Stimulated activated naive CD4-positive, alpha-beta T cell treated with Interleukin-2 at 50 U/mL for 16 hours (primary cell): ENCODE data around the gene PARK7.
A peak's percentile ranks its signal among the peaks of the same experiment; 100 is the strongest.

Experiments
- DNase-seq: peaks from one replicate; lab custom pipeline; 2025; lab: John Stamatoyannopoulos, UW

The PARK7 gene

GRCh38 chr1:8024329-8024728 is 62.8 kb downstream of the PARK7 start:
- DNase-seq: no peak

GRCh38 chr1:8025061-8025670 is 63.7 kb downstream of the PARK7 start:
- DNase-seq: no peak

GRCh38 chr1:8025671-8026144 is 64.2 kb downstream of the PARK7 start:
- no peak for DNase-seq

GRCh38 chr1:8026153-8026975 is 64.9 kb downstream of the PARK7 start, which contains the start of gene ERRFI1:
ERRFI1 (minus strand) TSS chr1:8026309; CDS start chr1:8015619, 10,690 bp downstream.
- DNase-seq: peak; percentile 84

GRCh38 chr1:8026976-8027747 is 65.7 kb downstream of the PARK7 start:
- DNase-seq: no peak

GRCh38 chr1:8027748-8028570 is 66.4 kb downstream of the PARK7 start:
- DNase-seq: no peak

- no peak for DNase-seq
Observed at GRCh38 chr1:8028571-8028910, 67.0 kb downstream of the PARK7 start.

- no peak for DNase-seq
Observed at GRCh38 chr1:8031176-8031785, 69.8 kb downstream of the PARK7 start.

GRCh38 chr1:8032366-8032910 is 70.9 kb downstream of the PARK7 start:
- no peak for DNase-seq

GRCh38 chr1:8033322-8033721 is 71.8 kb downstream of the PARK7 start:
- no peak for DNase-seq
